IMR-90 (cell line): Measurements from ENCODE around the gene LRRC75B. TPM values are rescaled to one million over a fixed set of nuclear protein-coding genes. Genes with fewer than 3 reads are reported as not detected.

Experiments used
- ATAC-seq: fragments of 200-7000 bp; cut with Tn5 transposase; 2 replicates; pipeline ENCODE4 v1.9.1; 2020; ENCODE audit warnings: low read depth, mild to moderate bottlenecking, moderate library complexity
- BruUV-seq: library from RNA; stranded (reverse); fragments of 400-500 nt; replicated peaks from 2 replicates; lab custom pipeline; 2021; lab: Mats Ljungman, UMichigan
- CTCF ChIA-PET: fragments of 300-600 bp; formaldehyde crosslinking; extraction: SDS; loops from one replicate; lab custom pipeline; 2021; ENCODE audit warnings: antibody characterized with exemption; lab: Yijun Ruan, JAX
- POLR2A ChIA-PET: fragments of 300-600 bp; sonication (Branson Sonifier 250); formaldehyde crosslinking; loops from one replicate; lab custom pipeline; 2022; ENCODE audit warnings: antibody characterized with exemption; ENCODE audit not compliant: unreplicated experiment; lab: Charles Lee
- DNase-seq: peaks from one replicate; pipeline ENCODE4 v3.0.0; 2013
- H2AFZ ChIP-seq: replicated peaks from 2 replicates; pipeline ENCODE3; 2013; ENCODE audit warnings: low read length, mild to moderate bottlenecking; ENCODE audit not compliant: poor library complexity
- H2AK5ac ChIP-seq: 2 replicates; pipeline ENCODE4 v1.6.1; 2013; ENCODE audit warnings: low read depth, low read length, inconsistent platforms
- H2AK9ac ChIP-seq: replicated peaks from 2 replicates; pipeline ENCODE3; 2013; ENCODE audit warnings: mild to moderate bottlenecking, low read depth, low read length, moderate library complexity; ENCODE audit not compliant: poor library complexity
- H2BK120ac ChIP-seq: 2 replicates; pipeline ENCODE4 v1.6.1; 2013; ENCODE audit warnings: low read depth, low read length, inconsistent platforms
- H2BK15ac ChIP-seq: 3 replicates; pipeline ENCODE4 v1.6.1; 2013; ENCODE audit warnings: low read depth, low read length, inconsistent platforms
- H2BK20ac ChIP-seq: 2 replicates; pipeline ENCODE4 v1.6.1; 2013; ENCODE audit warnings: low read depth, mild to moderate bottlenecking, inconsistent platforms, low read length, moderate library complexity
- H2BK5ac ChIP-seq: 2 replicates; pipeline ENCODE4 v1.6.1; 2013; ENCODE audit warnings: mild to moderate bottlenecking, low read depth, low read length, inconsistent platforms; ENCODE audit not compliant: poor library complexity, severe bottlenecking
- H3K14ac ChIP-seq: replicated peaks from 2 replicates; pipeline ENCODE4 v1.6.1; 2013; ENCODE audit warnings: low read depth, low read length, inconsistent platforms
- H3K18ac ChIP-seq: 2 replicates; pipeline ENCODE4 v1.6.1; 2013; ENCODE audit warnings: low read depth, low read length, control low read depth
- H3K23ac ChIP-seq: 2 replicates; pipeline ENCODE4 v1.6.1; 2013; ENCODE audit warnings: low read depth, low read length, inconsistent platforms
- H3K27ac ChIP-seq: 2 replicates; pipeline ENCODE4 v1.5.1; 2013; ENCODE audit warnings: mild to moderate bottlenecking, control low read depth, low read length; ENCODE audit not compliant: insufficient read depth
- H3K27me3 ChIP-seq: 2 replicates; pipeline ENCODE4 v1.6.1; 2013; ENCODE audit warnings: low read length; ENCODE audit not compliant: control insufficient read depth, insufficient read depth
- H3K36me3 ChIP-seq: 2 replicates; pipeline ENCODE4 v1.6.1; 2013; ENCODE audit warnings: low read length, mixed read lengths; ENCODE audit not compliant: control insufficient read depth, insufficient read depth
- H3K4ac ChIP-seq: 2 replicates; pipeline ENCODE4 v1.6.1; 2013; ENCODE audit warnings: low read depth, low read length, inconsistent platforms
- H3K4me1 ChIP-seq: 2 replicates; pipeline ENCODE4 v1.6.1; 2013; ENCODE audit warnings: low read length, mixed read lengths; ENCODE audit not compliant: control insufficient read depth, insufficient read depth
- H3K4me2 ChIP-seq: 2 replicates; pipeline ENCODE4 v1.6.1; 2013; ENCODE audit warnings: low read depth, mild to moderate bottlenecking, control low read depth, low read length, moderate library complexity
- H3K4me3 ChIP-seq: 2 replicates; pipeline ENCODE4 v1.5.1; 2013; ENCODE audit warnings: low read depth, mild to moderate bottlenecking, control low read depth, low read length, moderate library complexity; ENCODE audit not compliant: insufficient read depth
- H3K56ac ChIP-seq: 2 replicates; pipeline ENCODE4 v1.6.1; 2013; ENCODE audit warnings: low read length, inconsistent platforms; ENCODE audit not compliant: insufficient read depth; ENCODE audit errors: extremely low read depth
- H3K79me1 ChIP-seq, 2 experiments: 2 replicates each; pipeline ENCODE4 v1.6.1; 2013; ENCODE audit warnings: low read length in 2 of 2, inconsistent platforms in 1 of 2, low read depth in 1 of 2
- H3K9ac ChIP-seq: 2 replicates; pipeline ENCODE4 v1.6.1; 2013; ENCODE audit warnings: low read depth, low read length, control low read depth
- H3K9me1 ChIP-seq: 2 replicates; pipeline ENCODE4 v1.6.1; 2013; ENCODE audit warnings: low read length, inconsistent platforms; ENCODE audit not compliant: insufficient read depth
- H3K9me3 ChIP-seq: 2 replicates; pipeline ENCODE4 v1.6.1; 2013; ENCODE audit warnings: low read length; ENCODE audit not compliant: control insufficient read depth, insufficient read depth
- H4K20me1 ChIP-seq: 2 replicates; pipeline ENCODE4 v1.6.1; 2013; ENCODE audit warnings: low read length, inconsistent platforms; ENCODE audit not compliant: insufficient read depth
- H4K5ac ChIP-seq: 2 replicates; pipeline ENCODE4 v1.6.1; 2013; ENCODE audit warnings: mild to moderate bottlenecking, low read depth, low read length, control low read depth
- H4K8ac ChIP-seq, 2 experiments: 2 replicates each; pipeline ENCODE4 v1.6.1; 2013; ENCODE audit warnings: low read depth in 2 of 2, low read length in 2 of 2, control low read depth in 1 of 2, inconsistent platforms in 1 of 2
- H4K91ac ChIP-seq: 2 replicates; pipeline ENCODE4 v1.6.1; 2013; ENCODE audit warnings: low read depth, low read length, inconsistent platforms; ENCODE audit not compliant: insufficient read depth
- MAZ ChIP-seq: IDR thresholded peaks from 2 replicates; pipeline ENCODE4 v1.6.1; 2012; ENCODE audit warnings: low read depth, mild to moderate bottlenecking, low read length, improper control_type of control experiment, moderate library complexity, borderline replicate concordance
- WGBS, 2 experiments: methylation state at CpG; one replicate each; pipeline versions ENCODE4 v1.1.5 to v1.1.7; 2013; ENCODE audit warnings: missing lambda C conversion rate in 2 of 2; ENCODE audit not compliant: insufficient read length in 1 of 2; ENCODE audit errors: extremely low coverage in 2 of 2; 5-methylcytosine and 5-hydroxymethylcytosine counted together
- dilution Hi-C: fragments of 300-500 bp; cut with HindIII; formaldehyde crosslinking; loops from one replicate; pipeline ENCODE4 v1.14.3; 2018; ENCODE audit warnings: low sequenced_read_pairs; ENCODE audit not compliant: unreplicated experiment
- in situ Hi-C: fragments of 300-500 bp; cut with MboI; formaldehyde crosslinking; loops from 3 replicates; pipeline ENCODE4 v1.14.3; 2019; ENCODE audit warnings: low sequenced_read_pairs, inconsistent platforms, mixed read lengths
- intact Hi-C: fragments of 100-400 bp; cut with micrococcal nuclease; formaldehyde crosslinking; loops from 2 replicates; pipeline ENCODE4 v1.10.0; 2022
- polyA plus RNA-seq, 3 experiments: library from polyadenylated mRNA; depleted of rRNA; stranded (reverse); fragments of >200 nt; gene quantifications; 2 replicates each; pipeline ENCODE4 v1.2.3, GENCODE V29; 2012; ENCODE audit warnings: low replicate concordance in 1 of 3
- total RNA-seq: library from RNA; depleted of rRNA; stranded (reverse); fragments of >200 nt; gene quantifications from 2 replicates; pipeline ENCODE4 v1.2.3, GENCODE V29; 2012
- TF ChIP-seq, protein P1 (sequence below): conservative IDR thresholded peaks from 2 replicates; pipeline ENCODE4 v1.5.1; 2012; ENCODE audit warnings: mild to moderate bottlenecking, low read depth, low read length, improper control_type of control experiment

LRRC75B gene
- total and polyA plus RNA-seq, 2 of the 4 experiments (the other 2 are of a cell fraction) = 1.6 to 10.7 TPM

DNA sequence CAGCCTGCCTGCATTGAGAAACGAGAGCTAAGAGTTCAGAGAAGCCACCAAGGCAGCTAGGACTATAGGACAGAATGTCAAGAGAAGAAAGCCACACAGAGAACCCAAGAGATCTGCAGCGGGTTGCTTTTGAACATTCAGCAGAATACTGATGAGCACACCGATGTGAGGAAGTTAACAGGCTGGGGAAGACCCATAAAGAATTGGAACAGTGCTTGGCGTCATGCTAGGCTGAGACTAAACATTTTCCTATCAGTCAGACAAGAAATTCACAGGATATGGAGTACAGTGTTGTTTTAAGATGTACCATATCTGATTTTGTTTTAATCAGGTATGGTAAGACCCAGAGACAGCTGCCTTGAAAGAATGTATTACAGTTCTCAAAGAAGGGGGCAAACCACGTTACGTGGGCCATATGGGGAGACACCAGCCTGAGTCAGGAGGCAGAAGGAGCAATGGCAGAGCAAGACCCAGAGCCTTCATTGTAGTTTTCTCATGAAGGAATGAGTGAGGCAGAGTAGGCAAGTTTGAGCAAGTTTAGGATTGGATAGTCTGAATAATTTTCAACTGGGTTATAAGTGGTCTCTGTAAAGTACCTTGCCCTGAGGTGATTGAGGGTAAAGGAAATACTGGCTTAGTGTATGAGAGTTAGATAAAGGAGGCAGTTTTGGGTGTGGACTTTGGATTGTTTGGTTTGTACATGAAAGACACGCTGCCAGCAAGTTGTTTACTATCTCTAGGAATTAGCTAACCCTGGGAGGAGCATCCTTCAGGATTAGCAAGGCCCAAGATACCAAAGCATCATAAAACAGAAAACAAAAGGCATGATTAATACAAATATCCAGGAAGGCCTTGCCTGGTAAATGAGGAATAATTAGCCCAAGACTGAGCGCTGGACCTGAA lies 14.3 kb downstream of the LRRC75B start:
- Histone ChIP-seq H3K4ac (peak overlapping the region; percentile 35; the same call in 1 of the 2 replicates), H3K14ac (no peak overlapping the region; the same call in 1 of the 2 replicates), H2AFZ (no peak overlapping the region), H2AK9ac (no peak overlapping the region), H3K79me1 (no peaks in the 10 kb centered on the region), H3K27me3 (no peaks in the 10 kb centered on the region), H3K27ac (peak overlapping the region; percentile 24; the same call in 1 of the 2 replicates), H3K18ac (peak overlapping the region; percentile 73; the same call in 1 of the 2 replicates), H2AK5ac (no peak overlapping the region), H3K23ac (no peak overlapping the region), H4K20me1 (peaks cover 4% of the 10 kb centered on the region; the same call in 1 of the 2 replicates), H3K36me3 (peaks cover 14% of the 10 kb centered on the region), H3K9me3 (no peaks in the 10 kb centered on the region), H3K4me3 (no peak overlapping the region), H2BK20ac (no peak overlapping the region), H3K4me2 (no peak overlapping the region), H2BK5ac (peak overlapping the region; percentile 47), H4K91ac (no peak overlapping the region), H2BK120ac (no peak overlapping the region; the same call in 1 of the 2 replicates), H3K9ac (no peak overlapping the region), H4K8ac (peak overlapping the region in 1 of 2 experiments; percentile 29; a peak in 1 of 4 replicates), H3K4me1 (peaks cover 19% of the 10 kb centered on the region), H4K5ac (no peak overlapping the region; the same call in 1 of the 2 replicates), H2BK15ac (no peak overlapping the region), H3K9me1 (peaks cover 20% of the 10 kb centered on the region), H3K56ac (no peak overlapping the region)
- ChIA-PET POLR2A (no interaction called here), CTCF (no interaction called here)
- WGBS, 2 experiments = 92% methylated on average over 4 of the region's 8 CpGs; no CpG with 5 or more reads in 1 of the 2 experiments
- BruUV-seq = no TSS peak
- in situ Hi-C loops (no loop called here), dilution Hi-C loops (no loop called here), intact Hi-C loops (no loop called here)
- ATAC-seq (peak; percentile 33), DNase-seq (peak; percentile 20)
- TF ChIP-seq, protein P1, sequence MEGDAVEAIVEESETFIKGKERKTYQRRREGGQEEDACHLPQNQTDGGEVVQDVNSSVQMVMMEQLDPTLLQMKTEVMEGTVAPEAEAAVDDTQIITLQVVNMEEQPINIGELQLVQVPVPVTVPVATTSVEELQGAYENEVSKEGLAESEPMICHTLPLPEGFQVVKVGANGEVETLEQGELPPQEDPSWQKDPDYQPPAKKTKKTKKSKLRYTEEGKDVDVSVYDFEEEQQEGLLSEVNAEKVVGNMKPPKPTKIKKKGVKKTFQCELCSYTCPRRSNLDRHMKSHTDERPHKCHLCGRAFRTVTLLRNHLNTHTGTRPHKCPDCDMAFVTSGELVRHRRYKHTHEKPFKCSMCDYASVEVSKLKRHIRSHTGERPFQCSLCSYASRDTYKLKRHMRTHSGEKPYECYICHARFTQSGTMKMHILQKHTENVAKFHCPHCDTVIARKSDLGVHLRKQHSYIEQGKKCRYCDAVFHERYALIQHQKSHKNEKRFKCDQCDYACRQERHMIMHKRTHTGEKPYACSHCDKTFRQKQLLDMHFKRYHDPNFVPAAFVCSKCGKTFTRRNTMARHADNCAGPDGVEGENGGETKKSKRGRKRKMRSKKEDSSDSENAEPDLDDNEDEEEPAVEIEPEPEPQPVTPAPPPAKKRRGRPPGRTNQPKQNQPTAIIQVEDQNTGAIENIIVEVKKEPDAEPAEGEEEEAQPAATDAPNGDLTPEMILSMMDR = no peak
- TF ChIP-seq MAZ = no peak
